HepG2 (cell line): Measurements from ENCODE around the gene AAMP. TPM values are rescaled to one million over a fixed set of nuclear protein-coding genes. Genes with fewer than 3 reads are reported as not detected.

ENCODE experiments used
- AFF4 ChIP-seq: sonication (generic); formaldehyde crosslinking; IDR thresholded peaks from 2 replicates; pipeline ENCODE4 v1.4.0; 2020; ENCODE audit warnings: missing genetic modification reagents
- HIVEP1 ChIP-seq: sonication (generic); formaldehyde crosslinking; IDR thresholded peaks from 2 replicates; pipeline ENCODE4 v1.4.0; 2020; ENCODE audit warnings: mild to moderate bottlenecking, missing genetic modification reagents
- HNRNPLL ChIP-seq: fragments of 200-400 bp; formaldehyde crosslinking; IDR thresholded peaks from 2 replicates; pipeline ENCODE4 v1.6.1; 2017; ENCODE audit warnings: mild to moderate bottlenecking, low read depth, low read length; ENCODE audit not compliant: poor library complexity, severe bottlenecking
- IRF9 ChIP-seq: sonication (generic); formaldehyde crosslinking; IDR thresholded peaks from 2 replicates; pipeline ENCODE4 v1.8.0; 2022; ENCODE audit warnings: missing genetic modification reagents, mild to moderate bottlenecking, borderline replicate concordance
- KLF13 ChIP-seq: sonication (generic); formaldehyde crosslinking; IDR thresholded peaks from 2 replicates; pipeline ENCODE4 v1.4.0; 2020; ENCODE audit warnings: mild to moderate bottlenecking, missing genetic modification reagents
- POGK ChIP-seq: sonication (generic); formaldehyde crosslinking; conservative IDR thresholded peaks from 2 replicates; pipeline ENCODE4 v1.8.0; 2022; ENCODE audit warnings: mild to moderate bottlenecking, moderate library complexity, missing genetic modification reagents
- TBX3 ChIP-seq: fragments of 450-650 bp; IDR thresholded peaks from 2 replicates; pipeline ENCODE4 v1.6.1; 2017; ENCODE audit warnings: antibody characterized with exemption, mild to moderate bottlenecking, inconsistent platforms, borderline replicate concordance
- YY1 ChIP-seq: IDR thresholded peaks from 2 replicates; pipeline ENCODE4 v1.6.1; 2011; ENCODE audit warnings: low read length, low read depth, moderate library complexity, mild to moderate bottlenecking; ENCODE audit not compliant: insufficient read depth, insufficient replicate concordance
- ZBTB8A ChIP-seq: sonication (generic); formaldehyde crosslinking; IDR thresholded peaks from 2 replicates; pipeline ENCODE4 v1.4.0; 2020; ENCODE audit warnings: mild to moderate bottlenecking, low read depth, missing genetic modification reagents, borderline replicate concordance
- ZIK1 ChIP-seq: sonication (generic); formaldehyde crosslinking; IDR thresholded peaks from 2 replicates; pipeline ENCODE4 v1.5.0; 2020; ENCODE audit warnings: mild to moderate bottlenecking, low read depth, missing genetic modification reagents, borderline replicate concordance
- ZNF101 ChIP-seq: sonication (generic); formaldehyde crosslinking; IDR thresholded peaks from 2 replicates; pipeline ENCODE4 v1.4.0; 2020; ENCODE audit warnings: mild to moderate bottlenecking, low read depth, missing genetic modification reagents, borderline replicate concordance
- ZNF18 ChIP-seq: sonication (generic); formaldehyde crosslinking; IDR thresholded peaks from 2 replicates; pipeline ENCODE4 v1.8.0; 2022; ENCODE audit warnings: mild to moderate bottlenecking, missing genetic modification reagents; ENCODE audit not compliant: insufficient replicate concordance
- ZNF296 ChIP-seq: sonication (generic); formaldehyde crosslinking; conservative IDR thresholded peaks from 2 replicates; pipeline ENCODE4 v1.5.0; 2020; ENCODE audit warnings: mild to moderate bottlenecking, missing genetic modification reagents
- ZNF326 ChIP-seq: sonication (generic); formaldehyde crosslinking; IDR thresholded peaks from 2 replicates; pipeline ENCODE4 v1.4.0; 2020; ENCODE audit warnings: missing genetic modification reagents, borderline replicate concordance
- ZNF33A ChIP-seq: sonication (generic); formaldehyde crosslinking; IDR thresholded peaks from 2 replicates; pipeline ENCODE4 v1.5.1; 2020; ENCODE audit warnings: missing genetic modification reagents, mild to moderate bottlenecking, moderate library complexity, borderline replicate concordance
- ZNF557 ChIP-seq: sonication (generic); formaldehyde crosslinking; IDR thresholded peaks from 2 replicates; pipeline ENCODE4 v1.4.0; 2020; ENCODE audit warnings: missing genetic modification reagents
- ZNF652 ChIP-seq: IDR thresholded peaks from 2 replicates; pipeline ENCODE4 v1.6.1; 2016; ENCODE audit warnings: low read depth, borderline replicate concordance
- polyA plus RNA-seq, 8 experiments: library from polyadenylated mRNA; depleted of rRNA in 3 of 8; stranded (reverse) in 7 of 8; unstranded in 1 of 8; fragments of >200 nt; fragmentation: Illumina TruSeq in 4 of 8; extraction: Trizol in 4 of 8; gene quantifications; 2 replicates each; pipeline versions ENCODE4 v1.2.1 to v1.2.3, GENCODE V29; 2011 to 2016; ENCODE audit warnings: low read depth in 4 of 8, missing spikeins in 1 of 8, mixed read lengths in 1 of 8; ENCODE audit not compliant: insufficient read depth in 1 of 8
- total RNA-seq, 5 experiments: library from RNA; depleted of rRNA; stranded (reverse); fragments of >200 nt; fragmentation: Illumina TruSeq; extraction: Trizol; gene quantifications; 2 replicates each; pipeline ENCODE4 v1.2.3, GENCODE V29; 2016; ENCODE audit warnings: low read depth in 1 of 5

AAMP gene
- total and polyA plus RNA-seq, 2 of the 13 experiments (the other 11 are each of a cell fraction or from before 2014, with no cell fraction given) = 110 to 186 TPM

GRCh38 chr2:218284106-218284811 lies 14.3 kb upstream of the AAMP start (continued):
- no peak for TF ChIP-seq ZIK1 (CRISPR knock-in tag)
- TF ChIP-seq ZNF33A (CRISPR knock-in tag) = no peak
- 0 out of 2 replicates have a peak, but pooled peaks have one; percentile 29 for TF ChIP-seq POGK (CRISPR knock-in tag)
- TF ChIP-seq ZNF652 (CRISPR knock-in tag) = no peak
- TF ChIP-seq ZNF296 = no peak
- no peak for TF ChIP-seq ZNF326 (CRISPR knock-in tag)
- no peak for TF ChIP-seq ZNF101 (CRISPR knock-in tag)
- no peak for TF ChIP-seq ZBTB8A
- no peak for TF ChIP-seq ZNF18
- no peak for TF ChIP-seq HNRNPLL
- TF ChIP-seq YY1 = no peak
- 0 out of 2 replicates have a peak, but pooled peaks have one; percentile 45 for TF ChIP-seq IRF9
- no peak for TF ChIP-seq ZNF557 (CRISPR knock-in tag)
- TF ChIP-seq TBX3 = no peak
- TF ChIP-seq AFF4 (CRISPR knock-in tag) = no peak
- no peak for TF ChIP-seq KLF13 (CRISPR knock-in tag)
- peak; percentile 36; the same call in 1 of the 2 replicates for TF ChIP-seq HIVEP1 (CRISPR knock-in tag)
